Measurements from ENCODE around the gene FHAD1.

The FHAD1 gene

GRCh38 chr1:15446212-15446611, 199.2 kb downstream of the FHAD1 start:
- DNase-seq, result no peak
- no peak for TF ChIP-seq EZH2 (optimal IDR thresholded peaks at IDR 0.05; ENCODE audit: low read depth, low read length)
- TF ChIP-seq, protein P1, sequence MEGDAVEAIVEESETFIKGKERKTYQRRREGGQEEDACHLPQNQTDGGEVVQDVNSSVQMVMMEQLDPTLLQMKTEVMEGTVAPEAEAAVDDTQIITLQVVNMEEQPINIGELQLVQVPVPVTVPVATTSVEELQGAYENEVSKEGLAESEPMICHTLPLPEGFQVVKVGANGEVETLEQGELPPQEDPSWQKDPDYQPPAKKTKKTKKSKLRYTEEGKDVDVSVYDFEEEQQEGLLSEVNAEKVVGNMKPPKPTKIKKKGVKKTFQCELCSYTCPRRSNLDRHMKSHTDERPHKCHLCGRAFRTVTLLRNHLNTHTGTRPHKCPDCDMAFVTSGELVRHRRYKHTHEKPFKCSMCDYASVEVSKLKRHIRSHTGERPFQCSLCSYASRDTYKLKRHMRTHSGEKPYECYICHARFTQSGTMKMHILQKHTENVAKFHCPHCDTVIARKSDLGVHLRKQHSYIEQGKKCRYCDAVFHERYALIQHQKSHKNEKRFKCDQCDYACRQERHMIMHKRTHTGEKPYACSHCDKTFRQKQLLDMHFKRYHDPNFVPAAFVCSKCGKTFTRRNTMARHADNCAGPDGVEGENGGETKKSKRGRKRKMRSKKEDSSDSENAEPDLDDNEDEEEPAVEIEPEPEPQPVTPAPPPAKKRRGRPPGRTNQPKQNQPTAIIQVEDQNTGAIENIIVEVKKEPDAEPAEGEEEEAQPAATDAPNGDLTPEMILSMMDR (IDR thresholded peaks at IDR 0.05; ENCODE audit: low read length), result no peak
- no peak for TF ChIP-seq EZH2phosphoT487 (IDR thresholded peaks at IDR 0.05; ENCODE audit: low read length)
- H3F3A ChIP-seq (ENCODE audit: insufficient read depth, low read length), result no peaks in the 10 kb centered on the region
- H3K9me2 ChIP-seq (replicated peaks; ENCODE audit: insufficient read depth, low read length), result no peaks in the 10 kb centered on the region
- H3K4me2 ChIP-seq (ENCODE audit: low read depth, low read length), result no peak overlapping the region
- H3K27me3 ChIP-seq (replicated peaks; ENCODE audit: insufficient read depth, low read length), result peaks cover 8% of the 10 kb centered on the region; the same call in 1 of the 2 replicates
- no peak overlapping the region for H3K27ac ChIP-seq (ENCODE audit: low read length)
- H3K36me3 ChIP-seq (replicated peaks; ENCODE audit: insufficient read depth, low read length), result no peaks in the 10 kb centered on the region
- no peak overlapping the region for H2AFZ ChIP-seq (ENCODE audit: low read length)
- no peaks in the 10 kb centered on the region for H3K9me3 ChIP-seq (replicated peaks; ENCODE audit: insufficient read depth, low read length)
- no peak overlapping the region for H3K4me3 ChIP-seq (ENCODE audit: low read length)
- H3K79me2 ChIP-seq (ENCODE audit: low read length), result no peaks in the 10 kb centered on the region
- no peaks in the 10 kb centered on the region for H3K4me1 ChIP-seq (ENCODE audit: low read length)
- H4K20me1 ChIP-seq (ENCODE audit: insufficient read depth, low read length), result no peaks in the 10 kb centered on the region
- H3K9ac ChIP-seq (ENCODE audit: low read length), result no peak overlapping the region

All from MM.1S (cell line).